Measurements from ENCODE around the gene NCKAP5L.
"Not testable (repeated sequence)": the region's sequence is repeated elsewhere in the genome, so short reads cannot be mapped to it uniquely, and the experiment has no call there.

NCKAP5L gene

DNA sequence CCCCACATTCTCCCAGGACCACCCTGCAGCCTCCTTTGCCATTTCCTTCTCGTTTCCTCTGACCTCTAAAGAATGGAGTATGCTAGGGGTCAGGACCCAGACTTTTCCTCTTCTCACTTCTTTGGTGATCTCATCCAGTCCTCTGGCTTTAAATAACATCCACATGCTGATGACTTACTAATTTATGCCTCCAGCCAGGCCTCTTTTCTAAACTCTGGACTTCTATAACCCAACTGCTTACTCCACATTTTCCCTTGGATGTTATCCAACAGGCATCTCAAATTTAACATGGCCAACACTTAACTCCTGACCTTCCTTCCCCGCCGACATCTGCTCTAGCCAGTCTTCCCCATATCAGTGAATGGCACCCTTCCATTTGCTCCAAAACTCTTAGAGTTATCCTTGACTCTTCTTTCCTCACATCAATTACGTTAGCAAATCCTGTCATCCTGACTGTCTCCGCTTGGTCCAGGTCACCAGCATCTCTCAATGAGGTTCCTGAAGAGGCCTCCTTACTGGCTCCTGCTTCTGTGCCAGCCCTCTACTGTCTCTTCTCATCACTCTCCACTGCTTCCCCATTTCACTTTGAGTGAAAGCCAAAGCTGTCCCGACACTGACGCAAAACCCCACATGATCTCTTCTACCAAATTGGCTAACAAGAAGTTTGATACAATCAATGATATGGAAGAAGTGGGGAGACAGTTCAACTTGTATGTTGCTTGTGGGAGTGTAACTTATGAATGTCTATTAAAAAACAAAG lies 44.1 kb downstream of the NCKAP5L start:
- H3K27me3 ChIP-seq (ENCODE audit: control insufficient read depth in 1 of 2, insufficient read depth in 1 of 2, low read length in 2 of 2), result peaks cover 0 to 17% of the 10 kb centered on the region in 2 experiments
- peak overlapping the region; percentile 15 for H4K91ac ChIP-seq (ENCODE audit: low read length)
- no peak overlapping the region for H3K23ac ChIP-seq (ENCODE audit: low read length in 2 of 2)
- no peak overlapping the region for H3K4me2 ChIP-seq (ENCODE audit: low read length, poor library complexity, severe bottlenecking)
- peaks cover 4% of the 10 kb centered on the region for H3K4me1 ChIP-seq (ENCODE audit: control insufficient read depth, insufficient read depth, low read depth, low read length)
- peak overlapping the region; percentile 63 for H3K9ac ChIP-seq (ENCODE audit: low read length)
- H3K18ac ChIP-seq (ENCODE audit: low read depth in 1 of 2, low read length in 2 of 2), result peak overlapping the region; percentile 7 to 33
- H2BK120ac ChIP-seq (ENCODE audit: low read depth, low read length), result no peak overlapping the region
- DNase-seq, result peak; percentile 85
- peak overlapping the region; percentile 23 for H4K8ac ChIP-seq (ENCODE audit: low read length)
- H3K36me3 ChIP-seq (ENCODE audit: control insufficient read depth in 1 of 2, insufficient read depth in 2 of 2, low read depth in 1 of 2, low read length in 2 of 2), result peaks cover 0 to 13% of the 10 kb centered on the region in 2 experiments
- no peak overlapping the region for H2BK15ac ChIP-seq (ENCODE audit: low read depth, poor library complexity, severe bottlenecking)
- 16% methylated on average over 5 of the region's 7 CpGs for WGBS
- peak overlapping the region in 1 of 2 experiments; percentile 64 for H3K4ac ChIP-seq (ENCODE audit: low read depth in 1 of 2, low read length in 2 of 2)
- no peak overlapping the region for H2AFZ ChIP-seq (ENCODE audit: low read depth, low read length)
- peak overlapping the region; percentile 3 for H3K27ac ChIP-seq (ENCODE audit: low read length, poor library complexity, severe bottlenecking)
- H2BK12ac ChIP-seq (ENCODE audit: low read length in 2 of 2), result no peak overlapping the region
- no peak overlapping the region for H3K14ac ChIP-seq (ENCODE audit: low read length in 2 of 2)
- no peak overlapping the region for H2BK5ac ChIP-seq (ENCODE audit: low read depth, low read length, poor library complexity, severe bottlenecking)
- H2AK5ac ChIP-seq (ENCODE audit: low read length, severe bottlenecking), result peak overlapping the region; percentile 40
- H3K79me1 ChIP-seq (replicated peaks; ENCODE audit: low read length, poor library complexity, severe bottlenecking), result no peaks in the 10 kb centered on the region
- peak overlapping the region in 1 of 2 experiments; percentile 37 for H3K4me3 ChIP-seq (ENCODE audit: insufficient read depth in 1 of 2, low read depth in 1 of 2, low read length in 2 of 2)
- peaks cover 3% of the 10 kb centered on the region for H3K9me3 ChIP-seq (ENCODE audit: control insufficient read depth, low read length)

GRCh38 chr12:49780914-49781313 lies 47.3 kb downstream of the NCKAP5L start:
- H4K91ac ChIP-seq (ENCODE audit: low read length); H4K8ac ChIP-seq (ENCODE audit: low read length); H3K4me3 ChIP-seq (ENCODE audit: insufficient read depth in 1 of 2, low read depth in 1 of 2, low read length in 2 of 2); H2BK15ac ChIP-seq (ENCODE audit: low read depth, poor library complexity, severe bottlenecking); H3K23ac ChIP-seq (ENCODE audit: low read length in 2 of 2); H3K36me3 ChIP-seq (ENCODE audit: control insufficient read depth in 1 of 2, insufficient read depth in 2 of 2, low read depth in 1 of 2, low read length in 2 of 2); H3K9me3 ChIP-seq (ENCODE audit: control insufficient read depth, low read length); H3K18ac ChIP-seq (ENCODE audit: low read depth in 1 of 2, low read length in 2 of 2); H2BK120ac ChIP-seq (ENCODE audit: low read depth, low read length); H2AFZ ChIP-seq (ENCODE audit: low read depth, low read length); H3K4me1 ChIP-seq (ENCODE audit: control insufficient read depth, insufficient read depth, low read depth, low read length); H3K79me1 ChIP-seq (replicated peaks; ENCODE audit: low read length, poor library complexity, severe bottlenecking); H3K4ac ChIP-seq (ENCODE audit: low read depth in 1 of 2, low read length in 2 of 2); DNase-seq; H2BK5ac ChIP-seq (ENCODE audit: low read depth, low read length, poor library complexity, severe bottlenecking); H3K27ac ChIP-seq (ENCODE audit: low read length, poor library complexity, severe bottlenecking); H2BK12ac ChIP-seq (ENCODE audit: low read length in 2 of 2); H3K14ac ChIP-seq (ENCODE audit: low read length in 2 of 2); H2AK5ac ChIP-seq (ENCODE audit: low read length, severe bottlenecking); H3K9ac ChIP-seq (ENCODE audit: low read length); H3K4me2 ChIP-seq (ENCODE audit: low read length, poor library complexity, severe bottlenecking): not testable (repeated sequence)
- WGBS, result 96% methylated on average over 6 of the region's 6 CpGs
- peaks cover 5 to 17% of the 10 kb centered on the region in 2 experiments for H3K27me3 ChIP-seq (ENCODE audit: control insufficient read depth in 1 of 2, insufficient read depth in 1 of 2, low read length in 2 of 2)

- no peak overlapping the region for H2AK5ac ChIP-seq (ENCODE audit: low read length, severe bottlenecking)
- DNase-seq, result no peak
- 78% methylated on average over 2 of the region's 2 CpGs for WGBS
- H3K27me3 ChIP-seq (ENCODE audit: control insufficient read depth in 1 of 2, insufficient read depth in 1 of 2, low read length in 2 of 2), result peaks cover 5 to 17% of the 10 kb centered on the region in 2 experiments
- no peaks in the 10 kb centered on the region for H3K79me1 ChIP-seq (replicated peaks; ENCODE audit: low read length, poor library complexity, severe bottlenecking)
- peaks cover 4% of the 10 kb centered on the region for H3K4me1 ChIP-seq (ENCODE audit: control insufficient read depth, insufficient read depth, low read depth, low read length)
- H2BK12ac ChIP-seq (ENCODE audit: low read length in 2 of 2), result no peak overlapping the region
- no peak overlapping the region for H2AFZ ChIP-seq (ENCODE audit: low read depth, low read length)
- H3K18ac ChIP-seq (ENCODE audit: low read depth in 1 of 2, low read length in 2 of 2), result no peak overlapping the region
- H3K36me3 ChIP-seq (ENCODE audit: control insufficient read depth in 1 of 2, insufficient read depth in 2 of 2, low read depth in 1 of 2, low read length in 2 of 2), result peaks cover 0 to 3% of the 10 kb centered on the region in 2 experiments
- no peak overlapping the region for H3K4me3 ChIP-seq (ENCODE audit: insufficient read depth in 1 of 2, low read depth in 1 of 2, low read length in 2 of 2)
- H3K9me3 ChIP-seq (ENCODE audit: control insufficient read depth, low read length), result no peaks in the 10 kb centered on the region
- H3K9ac ChIP-seq (ENCODE audit: low read length), result no peak overlapping the region
- no peak overlapping the region for H3K4ac ChIP-seq (ENCODE audit: low read depth in 1 of 2, low read length in 2 of 2)
- H3K27ac ChIP-seq (ENCODE audit: low read length, poor library complexity, severe bottlenecking), result no peak overlapping the region
- H4K91ac ChIP-seq (ENCODE audit: low read length), result no peak overlapping the region
- H2BK5ac ChIP-seq (ENCODE audit: low read depth, low read length, poor library complexity, severe bottlenecking), result no peak overlapping the region
- H3K4me2 ChIP-seq (ENCODE audit: low read length, poor library complexity, severe bottlenecking), result no peak overlapping the region
- H2BK15ac ChIP-seq (ENCODE audit: low read depth, poor library complexity, severe bottlenecking), result no peak overlapping the region
- H2BK120ac ChIP-seq (ENCODE audit: low read depth, low read length), result no peak overlapping the region
- H4K8ac ChIP-seq (ENCODE audit: low read length), result no peak overlapping the region
- H3K14ac ChIP-seq (ENCODE audit: low read length in 2 of 2), result no peak overlapping the region
- no peak overlapping the region for H3K23ac ChIP-seq (ENCODE audit: low read length in 2 of 2)
Observed at GRCh38 chr12:49779581-49779980, 48.6 kb downstream of the NCKAP5L start.

DNA sequence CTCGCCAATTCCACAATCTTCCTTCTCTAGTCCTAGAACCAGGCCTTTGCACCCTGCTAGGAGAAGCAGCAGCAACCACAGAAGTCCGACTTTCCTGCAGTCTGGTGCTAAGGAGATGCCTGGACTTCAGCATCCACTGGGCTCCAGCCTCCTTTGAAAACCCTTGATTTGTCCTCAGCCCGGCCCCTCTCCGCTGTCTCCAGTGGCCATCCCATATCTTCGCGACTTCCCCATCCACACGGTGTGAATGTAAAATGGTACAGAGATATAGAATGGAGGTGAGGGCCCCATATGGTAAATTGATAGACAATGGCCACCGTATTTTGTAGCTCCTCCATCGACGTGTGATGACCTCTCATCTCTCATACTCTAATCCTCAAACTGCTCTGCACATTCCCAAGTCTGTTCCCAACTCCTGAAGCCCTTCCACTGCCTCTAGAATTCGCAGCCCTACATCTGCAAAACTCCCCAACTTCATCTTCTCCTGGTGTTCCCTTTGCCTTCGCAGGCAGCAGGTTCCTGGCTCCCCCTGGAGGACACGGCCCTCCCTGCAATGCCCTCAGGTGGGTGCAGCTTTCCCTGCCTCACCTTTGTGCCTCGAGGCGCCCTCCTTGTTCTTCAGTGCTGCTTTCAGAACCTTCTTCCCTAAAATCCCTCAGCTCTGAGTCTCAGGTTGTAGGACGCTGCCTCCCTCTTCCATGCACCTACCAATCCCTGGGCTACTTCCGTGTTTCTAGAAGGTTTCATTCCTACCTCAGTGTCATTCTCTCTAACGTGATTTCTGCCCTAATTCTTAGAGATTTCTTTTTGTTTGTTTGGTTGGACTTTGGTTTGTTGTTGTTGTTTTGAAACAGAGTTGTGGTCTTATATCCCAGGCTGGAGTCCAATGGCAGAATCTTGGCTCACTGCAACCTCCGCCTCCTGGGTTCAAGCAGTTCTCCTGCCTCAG lies 50.1 kb downstream of the NCKAP5L start:
- H3K9ac ChIP-seq (ENCODE audit: low read length), result no peak overlapping the region
- H3K23ac ChIP-seq (ENCODE audit: low read length in 2 of 2), result no peak overlapping the region
- no peak overlapping the region for H3K18ac ChIP-seq (ENCODE audit: low read depth in 1 of 2, low read length in 2 of 2)
- H3K4me3 ChIP-seq (ENCODE audit: insufficient read depth in 1 of 2, low read depth in 1 of 2, low read length in 2 of 2), result no peak overlapping the region
- H3K79me1 ChIP-seq (replicated peaks; ENCODE audit: low read length, poor library complexity, severe bottlenecking), result no peaks in the 10 kb centered on the region
- H3K27ac ChIP-seq (ENCODE audit: low read length, poor library complexity, severe bottlenecking), result no peak overlapping the region
- H3K36me3 ChIP-seq (ENCODE audit: control insufficient read depth in 1 of 2, insufficient read depth in 2 of 2, low read depth in 1 of 2, low read length in 2 of 2), result peaks cover 0 to 3% of the 10 kb centered on the region in 2 experiments
- H4K91ac ChIP-seq (ENCODE audit: low read length), result no peak overlapping the region
- H2AK5ac ChIP-seq (ENCODE audit: low read length, severe bottlenecking), result no peak overlapping the region
- no peak overlapping the region for H3K4me2 ChIP-seq (ENCODE audit: low read length, poor library complexity, severe bottlenecking)
- H3K4ac ChIP-seq (ENCODE audit: low read depth in 1 of 2, low read length in 2 of 2), result no peak overlapping the region
- no peak overlapping the region for H2BK120ac ChIP-seq (ENCODE audit: low read depth, low read length)
- peaks cover 5 to 17% of the 10 kb centered on the region in 2 experiments for H3K27me3 ChIP-seq (ENCODE audit: control insufficient read depth in 1 of 2, insufficient read depth in 1 of 2, low read length in 2 of 2)
- H2BK15ac ChIP-seq (ENCODE audit: low read depth, poor library complexity, severe bottlenecking), result no peak overlapping the region
- peaks cover 2% of the 10 kb centered on the region for H3K4me1 ChIP-seq (ENCODE audit: control insufficient read depth, insufficient read depth, low read depth, low read length)
- no peak overlapping the region for H3K14ac ChIP-seq (ENCODE audit: low read length in 2 of 2)
- H2BK5ac ChIP-seq (ENCODE audit: low read depth, low read length, poor library complexity, severe bottlenecking), result no peak overlapping the region
- peak; percentile 44 for DNase-seq
- WGBS, result 44% methylated on average over 14 of the region's 19 CpGs
- no peaks in the 10 kb centered on the region for H3K9me3 ChIP-seq (ENCODE audit: control insufficient read depth, low read length)
- H2AFZ ChIP-seq (ENCODE audit: low read depth, low read length), result no peak overlapping the region
- H2BK12ac ChIP-seq (ENCODE audit: low read length in 2 of 2), result no peak overlapping the region
- H4K8ac ChIP-seq (ENCODE audit: low read length), result no peak overlapping the region

Data from mesenchymal stem cell (in vitro differentiated cells and primary cell).